ENCODE measurements around the gene PCGF3. TPM values are rescaled to one million over a fixed set of nuclear protein-coding genes. Genes with fewer than 3 reads are reported as not detected.

PCGF3 gene
- total RNA-seq, 1 experiment from 2014 or later: 83.9 TPM

DNA sequence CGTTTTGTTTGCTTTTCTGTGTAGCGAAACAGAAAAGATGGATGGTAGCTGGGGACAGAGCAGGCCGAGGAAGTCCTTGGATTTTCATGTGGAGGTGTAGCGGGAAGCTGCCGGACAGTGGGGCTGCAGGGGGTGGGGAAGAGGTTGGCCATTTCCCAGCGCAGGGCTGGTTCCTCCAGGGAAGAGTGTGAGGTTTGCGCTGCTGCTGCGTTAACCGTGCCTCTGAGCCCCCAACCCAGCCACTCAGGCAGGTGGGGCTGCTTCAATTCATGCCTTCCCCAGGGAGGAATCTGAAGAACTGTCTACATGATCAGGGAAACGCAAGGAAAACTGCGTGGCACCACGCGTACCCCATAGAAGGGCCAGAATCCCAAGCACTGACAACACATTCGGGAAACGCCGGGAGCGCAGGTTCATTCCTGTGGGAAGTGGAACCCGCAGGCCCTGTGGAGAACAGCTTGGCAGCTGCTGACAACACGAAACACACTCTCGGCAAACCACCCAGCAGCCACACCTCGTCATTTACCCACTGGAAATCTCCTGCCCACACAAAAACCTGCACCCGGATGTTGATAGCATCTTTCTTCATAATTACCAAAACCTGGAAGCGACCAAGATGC lies 57.7 kb downstream of the PCGF3 start:
- Histone ChIP-seq H3K36me3 (ENCODE audit: insufficient read depth, low read length, poor library complexity, severe bottlenecking) (peaks cover 75% of the 10 kb centered on the region), H3K4me1 (ENCODE audit: insufficient read depth, low read length, poor library complexity, severe bottlenecking) (peaks cover 5% of the 10 kb centered on the region), H3K27me3 (replicated peaks; ENCODE audit: insufficient read depth, low read depth, low read length, poor library complexity) (no peaks in the 10 kb centered on the region), H3K27ac (ENCODE audit: low read depth, low read length, poor library complexity, severe bottlenecking) (peak overlapping the region; percentile 50), H3K4me3 (ENCODE audit: low read depth, low read length, poor library complexity, severe bottlenecking) (no peak overlapping the region), H3K9me3 (ENCODE audit: low read depth, low read length, poor library complexity, severe bottlenecking) (no peaks in the 10 kb centered on the region)
- intact Hi-C loops (cut with micrococcal nuclease; ENCODE audit: unreplicated experiment): no loop called here
- ChIA-PET CTCF (interaction anchor here (0.6 kb wide), 1 partner anchor 505 kb away, joined by 3 read pairs; no protein-coding TSS in a partner anchor), POLR2A (ENCODE audit: low non-redundant PET) (no interaction called here)
- BruUV-seq (replicated peaks): no TSS peak
- DNase-seq (ENCODE audit: low spot score): no peak
- no peak for TF ChIP-seq EZH2 (IDR thresholded peaks at IDR 0.05; ENCODE audit: borderline replicate concordance, low read depth, low read length, poor library complexity, severe bottlenecking)
- TF ChIP-seq, protein P1, sequence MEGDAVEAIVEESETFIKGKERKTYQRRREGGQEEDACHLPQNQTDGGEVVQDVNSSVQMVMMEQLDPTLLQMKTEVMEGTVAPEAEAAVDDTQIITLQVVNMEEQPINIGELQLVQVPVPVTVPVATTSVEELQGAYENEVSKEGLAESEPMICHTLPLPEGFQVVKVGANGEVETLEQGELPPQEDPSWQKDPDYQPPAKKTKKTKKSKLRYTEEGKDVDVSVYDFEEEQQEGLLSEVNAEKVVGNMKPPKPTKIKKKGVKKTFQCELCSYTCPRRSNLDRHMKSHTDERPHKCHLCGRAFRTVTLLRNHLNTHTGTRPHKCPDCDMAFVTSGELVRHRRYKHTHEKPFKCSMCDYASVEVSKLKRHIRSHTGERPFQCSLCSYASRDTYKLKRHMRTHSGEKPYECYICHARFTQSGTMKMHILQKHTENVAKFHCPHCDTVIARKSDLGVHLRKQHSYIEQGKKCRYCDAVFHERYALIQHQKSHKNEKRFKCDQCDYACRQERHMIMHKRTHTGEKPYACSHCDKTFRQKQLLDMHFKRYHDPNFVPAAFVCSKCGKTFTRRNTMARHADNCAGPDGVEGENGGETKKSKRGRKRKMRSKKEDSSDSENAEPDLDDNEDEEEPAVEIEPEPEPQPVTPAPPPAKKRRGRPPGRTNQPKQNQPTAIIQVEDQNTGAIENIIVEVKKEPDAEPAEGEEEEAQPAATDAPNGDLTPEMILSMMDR (conservative IDR thresholded peaks at IDR 0.05; ENCODE audit: low read depth, low read length): no peak

DNA sequence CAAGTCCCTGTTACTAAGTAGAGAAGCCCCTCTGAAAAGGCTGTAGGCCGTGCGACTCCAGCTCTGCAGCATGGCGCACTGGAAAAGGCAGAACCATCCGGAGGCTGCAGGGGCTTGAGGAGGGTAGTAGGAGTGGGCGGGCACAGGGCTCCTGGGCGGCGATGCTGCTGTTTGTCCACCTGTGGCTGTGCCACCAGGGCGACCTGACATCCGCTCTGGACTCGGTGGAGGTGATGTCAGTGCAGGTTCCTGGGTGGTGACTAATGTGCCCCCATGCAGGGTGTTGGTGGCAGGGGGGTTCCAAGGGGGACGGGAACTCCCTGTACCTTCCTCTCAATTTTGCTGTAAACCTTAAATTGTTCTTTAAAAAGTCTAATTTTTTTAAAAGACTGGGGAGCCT lies 58.3 kb downstream of the PCGF3 start:
- no TSS peak for BruUV-seq (replicated peaks)
- POLR2A ChIA-PET (ENCODE audit: low non-redundant PET): no interaction called here
- CTCF ChIA-PET: no interaction called here

DNA sequence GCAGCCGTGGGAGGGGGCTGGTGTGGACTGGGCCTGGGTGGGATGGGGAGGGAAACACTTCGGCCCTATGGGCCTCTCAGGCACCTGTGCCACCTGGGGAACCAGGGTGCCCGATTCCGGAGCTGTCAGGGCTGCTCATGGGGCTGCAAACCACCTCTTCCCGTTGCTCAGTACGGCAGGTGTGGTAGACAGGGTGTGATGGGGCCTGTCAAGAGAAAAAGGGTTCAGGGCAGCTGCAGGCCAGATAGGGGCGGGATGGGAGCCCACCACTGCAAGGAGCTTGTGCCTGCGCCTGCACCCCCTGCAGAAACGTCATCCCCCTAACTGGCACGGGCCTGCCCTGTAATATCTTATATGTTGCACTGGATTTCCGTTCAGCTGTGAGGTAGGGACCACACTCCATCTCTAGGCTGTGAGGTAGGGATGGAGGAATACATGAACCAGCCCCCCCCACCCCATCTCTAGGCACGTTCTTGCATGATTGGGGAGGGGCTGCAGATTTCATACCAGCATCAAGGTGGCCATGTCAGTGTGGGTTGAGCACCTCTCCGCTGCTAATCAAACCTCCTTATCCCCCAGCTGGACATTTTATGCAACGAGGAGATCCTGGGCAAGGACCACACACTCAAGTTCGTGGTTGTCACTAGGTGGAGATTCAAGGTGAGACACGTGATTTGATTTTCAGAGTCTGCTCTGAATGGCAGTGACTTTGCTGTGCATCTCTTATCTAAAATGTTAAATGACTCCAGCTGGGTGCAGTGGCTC lies 59.0 kb downstream of the PCGF3 start:
- ChIA-PET CTCF (no interaction called here), POLR2A (ENCODE audit: low non-redundant PET) (no interaction called here)
- H3K4me3 ChIP-seq (ENCODE audit: low read depth, low read length, poor library complexity, severe bottlenecking): no peak overlapping the region
- H3K36me3 ChIP-seq (ENCODE audit: insufficient read depth, low read length, poor library complexity, severe bottlenecking): peaks cover 85% of the 10 kb centered on the region
- no peaks in the 10 kb centered on the region for H3K27me3 ChIP-seq (replicated peaks; ENCODE audit: insufficient read depth, low read depth, low read length, poor library complexity)
- H3K9me3 ChIP-seq (ENCODE audit: low read depth, low read length, poor library complexity, severe bottlenecking): no peaks in the 10 kb centered on the region
- no peak overlapping the region for H3K27ac ChIP-seq (ENCODE audit: low read depth, low read length, poor library complexity, severe bottlenecking)
- BruUV-seq (replicated peaks): no TSS peak
- no peak for DNase-seq (ENCODE audit: low spot score)
- TF ChIP-seq, protein P1 (conservative IDR thresholded peaks at IDR 0.05; ENCODE audit: low read depth, low read length): no peak
- no peak for TF ChIP-seq EZH2 (IDR thresholded peaks at IDR 0.05; ENCODE audit: borderline replicate concordance, low read depth, low read length, poor library complexity, severe bottlenecking)
- peaks cover 5% of the 10 kb centered on the region for H3K4me1 ChIP-seq (ENCODE audit: insufficient read depth, low read length, poor library complexity, severe bottlenecking)
- intact Hi-C loops (cut with micrococcal nuclease; ENCODE audit: unreplicated experiment): no loop called here

More for the DNA sequence above, 58.3 kb downstream of the PCGF3 start:
- Histone ChIP-seq H3K27ac (ENCODE audit: low read depth, low read length, poor library complexity, severe bottlenecking) (no peak overlapping the region), H3K27me3 (replicated peaks; ENCODE audit: insufficient read depth, low read depth, low read length, poor library complexity) (no peaks in the 10 kb centered on the region), H3K4me3 (ENCODE audit: low read depth, low read length, poor library complexity, severe bottlenecking) (no peak overlapping the region), H3K36me3 (ENCODE audit: insufficient read depth, low read length, poor library complexity, severe bottlenecking) (peaks cover 81% of the 10 kb centered on the region), H3K4me1 (ENCODE audit: insufficient read depth, low read length, poor library complexity, severe bottlenecking) (peaks cover 5% of the 10 kb centered on the region), H3K9me3 (ENCODE audit: low read depth, low read length, poor library complexity, severe bottlenecking) (no peaks in the 10 kb centered on the region)
- TF ChIP-seq, protein P1 (conservative IDR thresholded peaks at IDR 0.05; ENCODE audit: low read depth, low read length): no peak
- TF ChIP-seq EZH2 (IDR thresholded peaks at IDR 0.05; ENCODE audit: borderline replicate concordance, low read depth, low read length, poor library complexity, severe bottlenecking): no peak
- DNase-seq (ENCODE audit: low spot score): no peak
- intact Hi-C loops (cut with micrococcal nuclease; ENCODE audit: unreplicated experiment): no loop called here

All from A673 (cell line).